ENCODE data around the gene REPS2.

Gene REPS2

DNA sequence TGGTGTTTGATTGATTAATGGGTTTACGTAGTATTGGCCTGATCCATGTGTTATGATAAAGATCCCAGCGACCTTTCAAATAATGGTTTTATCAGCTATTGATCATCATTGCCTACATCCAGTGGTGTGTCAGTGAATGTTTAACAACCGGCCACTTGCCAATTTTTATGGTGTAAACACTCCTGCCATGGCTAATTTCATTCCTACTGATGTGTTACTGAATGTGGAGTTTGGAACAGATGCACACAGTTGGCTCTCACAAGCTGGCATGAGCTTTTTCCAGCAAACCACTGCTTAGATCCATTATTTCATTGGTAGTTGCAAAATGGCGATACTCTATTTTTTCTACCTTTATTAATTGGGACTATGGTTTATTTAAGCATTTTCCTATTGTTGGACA lies 139.9 kb downstream of the REPS2 start:
- no peak for DNase-seq

GRCh38 chrX:17095161-17095560 lies 148.7 kb downstream of the REPS2 start:
- no peak for DNase-seq

GRCh38 chrX:17098516-17099247 lies 152.2 kb downstream of the REPS2 start:
- DNase-seq: peak in 1 of 5 experiments; percentile 2

DNA sequence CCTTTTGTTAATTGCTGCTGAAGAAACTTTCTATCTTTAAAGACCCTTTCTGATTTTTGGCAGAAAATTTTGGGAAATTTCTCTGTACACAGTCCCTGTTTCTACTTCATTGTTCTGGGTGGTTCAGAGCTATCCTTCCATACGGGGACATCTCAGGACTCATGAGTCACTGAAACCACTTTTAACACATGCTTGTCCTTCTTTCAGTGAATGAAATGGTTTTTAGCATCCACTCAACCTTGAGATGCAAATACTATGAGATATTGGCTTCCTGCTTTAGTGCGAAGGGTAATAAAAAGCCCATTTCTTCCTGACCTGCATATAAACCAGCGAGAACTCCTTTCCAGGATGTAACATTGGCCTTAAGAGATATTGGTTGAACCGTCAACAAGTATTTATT lies 158.0 kb downstream of the REPS2 start:
- no peak for DNase-seq

DNA sequence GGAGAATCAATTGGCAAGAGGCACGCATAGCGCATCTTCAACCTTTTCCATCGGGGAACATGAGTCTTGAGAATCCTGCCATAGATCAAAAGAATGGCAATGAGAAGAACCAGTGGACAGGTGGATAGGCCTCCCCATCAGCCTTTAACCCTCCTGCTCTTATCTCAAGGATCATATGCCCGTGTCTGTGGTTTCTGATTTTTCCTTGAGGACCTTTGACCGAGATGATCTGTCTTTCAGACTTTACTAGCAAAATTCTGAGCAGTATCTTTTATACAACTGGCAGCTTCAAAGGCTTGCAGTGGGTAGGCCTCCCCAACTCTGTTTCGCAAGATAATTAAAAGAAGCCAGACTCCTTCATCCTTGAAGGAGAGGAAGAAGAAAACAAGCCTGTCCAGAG lies 174.4 kb downstream of the REPS2 start:
- no peak for DNase-seq

DNA sequence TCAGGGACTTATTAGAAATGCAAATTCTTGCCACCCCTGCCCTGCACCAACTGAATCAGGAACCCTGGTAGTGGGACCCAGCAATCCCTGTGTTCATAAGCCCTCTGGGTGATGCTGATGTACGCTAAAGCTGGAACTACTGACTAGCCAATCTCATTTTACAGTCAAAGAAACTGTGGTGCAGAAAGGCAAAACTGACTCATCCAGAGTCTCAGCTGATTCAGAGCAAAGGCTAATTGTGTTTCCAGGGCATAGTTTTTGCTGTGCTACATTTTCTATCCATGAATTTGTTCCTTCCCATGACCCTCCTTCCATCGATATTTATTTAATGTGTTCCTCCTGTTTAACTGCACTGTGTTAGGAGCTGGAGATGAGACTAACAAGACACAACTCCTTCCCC lies 207.5 kb downstream of the REPS2 start:
- DNase-seq: no peak

DNA sequence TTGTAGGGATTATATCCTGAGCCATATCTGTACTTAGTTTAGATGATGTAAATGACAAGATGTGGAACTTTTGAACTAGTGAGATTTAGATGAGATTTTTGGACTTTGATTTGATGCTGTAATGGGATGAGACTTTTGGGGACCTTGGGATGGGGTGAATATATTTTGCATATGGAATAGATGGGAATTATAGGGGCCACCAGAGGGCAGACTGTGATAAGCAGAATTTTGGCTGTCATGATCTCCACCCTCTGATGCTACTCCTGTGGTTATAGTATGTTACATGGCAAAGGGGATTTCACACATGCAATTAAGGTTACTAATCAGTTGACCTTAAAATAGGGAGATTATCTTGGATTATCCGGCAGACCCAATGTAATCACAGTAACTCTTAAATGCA lies 214.5 kb downstream of the REPS2 start:
- no peak for DNase-seq

- no peak for DNase-seq
Observed at GRCh38 chrX:17161991-17162390, 215.5 kb downstream of the REPS2 start.

DNA sequence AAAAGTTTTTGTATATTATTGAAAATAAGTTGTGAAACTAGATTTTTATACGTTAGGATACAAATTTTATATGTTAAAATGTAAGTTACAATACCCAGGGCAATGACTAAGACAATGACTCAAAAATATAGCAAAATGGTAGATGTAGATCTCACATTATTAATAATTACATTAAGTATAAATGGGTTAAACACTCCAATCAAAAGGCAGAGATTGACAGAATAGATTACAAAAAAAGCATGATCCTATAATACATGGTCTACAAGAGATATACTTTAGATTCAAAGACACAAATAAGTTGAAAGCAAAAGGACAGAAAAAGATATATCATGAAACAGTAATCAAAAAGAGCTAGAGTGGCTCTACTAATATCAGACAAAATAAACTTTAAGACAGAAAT lies 217.6 kb downstream of the REPS2 start:
- no peak for DNase-seq

GRCh38 chrX:17164941-17165340 lies 218.5 kb downstream of the REPS2 start:
- DNase-seq: no peak

DNA sequence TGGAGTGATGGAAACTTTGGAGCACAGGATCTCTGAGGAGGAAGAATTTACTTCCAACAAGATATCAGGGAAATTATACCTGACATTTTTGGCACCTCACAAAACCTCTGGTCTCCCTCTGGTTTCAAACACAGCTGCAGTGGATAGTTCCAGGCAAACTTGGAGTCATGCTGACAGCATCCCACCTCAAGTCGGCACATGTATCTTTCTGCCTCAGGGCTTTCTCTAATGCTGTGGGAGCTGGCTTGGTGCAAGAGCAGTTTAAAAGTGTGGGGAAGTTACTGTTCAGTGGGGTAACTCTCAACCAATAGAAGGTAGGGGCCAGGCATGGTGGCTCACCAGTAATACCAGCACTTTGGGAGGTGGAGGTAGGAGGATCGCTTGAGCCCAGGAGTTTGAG lies 221.5 kb downstream of the REPS2 start:
- DNase-seq: no peak

- DNase-seq: no peak
Observed at GRCh38 chrX:17170973-17171372, 224.5 kb downstream of the REPS2 start.

GRCh38 chrX:17174671-17175070 lies 228.2 kb downstream of the REPS2 start:
- no peak for DNase-seq

- no peak for DNase-seq
Observed at GRCh38 chrX:17182317-17182716, 235.9 kb downstream of the REPS2 start.

DNA sequence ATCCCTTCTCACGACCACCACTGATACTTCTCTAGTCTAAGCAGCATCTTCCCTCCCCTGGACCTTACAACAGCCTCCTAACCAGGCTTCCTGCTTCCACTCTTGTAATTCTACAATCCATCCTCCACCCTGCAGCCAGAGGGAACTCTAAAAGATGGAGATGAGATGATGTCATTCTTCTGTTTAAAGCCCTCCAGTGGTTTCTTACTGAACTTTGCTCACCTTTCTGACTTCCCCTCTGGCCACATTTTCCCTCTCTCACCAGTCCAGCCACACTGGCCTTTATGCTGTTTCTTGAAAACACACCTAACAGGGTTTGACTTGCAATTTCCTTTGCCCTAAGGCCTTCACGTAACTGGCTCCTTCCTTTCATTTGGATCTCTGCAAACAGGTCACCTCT lies 237.1 kb downstream of the REPS2 start:
- DNase-seq: no peak

GRCh38 chrX:17185431-17185830 lies 239.0 kb downstream of the REPS2 start:
- no peak for DNase-seq

GRCh38 chrX:17187136-17187756 lies 240.8 kb downstream of the REPS2 start:
- no peak for DNase-seq

DNA sequence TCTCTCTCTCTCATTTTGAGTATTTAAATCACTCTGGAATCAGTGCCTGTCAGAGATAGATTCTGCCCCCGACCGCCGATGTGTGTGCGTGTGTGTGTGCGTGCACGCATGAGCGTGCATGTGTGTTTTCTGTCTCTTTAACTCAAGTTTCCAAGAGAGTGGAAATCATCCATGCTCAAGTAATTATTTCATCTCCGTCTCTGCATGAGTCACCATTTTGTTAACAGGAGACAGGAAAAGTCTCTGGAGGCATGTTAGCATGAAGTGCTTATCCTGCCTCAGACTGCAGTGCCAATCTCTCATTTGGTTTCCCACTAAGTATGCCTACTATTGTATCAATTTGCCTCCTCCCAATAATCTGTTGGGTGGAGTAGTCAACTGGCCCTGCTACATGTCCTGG lies 245.6 kb downstream of the REPS2 start:
- no peak for DNase-seq

All from T-helper 2 cell (primary cell).